GM12865 (cell line): Measurements from ENCODE around the gene GNG2.

ENCODE experiments used
- DNase-seq: peaks from one replicate; pipeline ENCODE4 v3.0.0; 2010; ENCODE audit warnings: low read depth
- H3K4me3 ChIP-seq: 2 replicates; pipeline ENCODE4 v1.5.1; 2011; ENCODE audit warnings: mild to moderate bottlenecking, low read depth, low read length, control low read depth
- CTCF ChIP-seq: IDR thresholded peaks from 2 replicates; pipeline ENCODE4 v1.5.1; 2011; ENCODE audit warnings: low read length, control low read depth, low read depth, inconsistent platforms; ENCODE audit not compliant: insufficient read depth; ENCODE audit errors: missing control alignments

GNG2 gene

GRCh38 chr14:52005625-52006024 lies 145.2 kb downstream of the GNG2 start:
- DNase-seq = no peak
- no peak for TF ChIP-seq CTCF
- H3K4me3 ChIP-seq = no peak overlapping the region

- no peak for TF ChIP-seq CTCF
- no peak for DNase-seq
- no peak overlapping the region for H3K4me3 ChIP-seq
These were observed 145.9 kb downstream of the GNG2 start for GRCh38 chr14:52006361-52006760.

- no peak for DNase-seq
- TF ChIP-seq CTCF = no peak
- no peak overlapping the region for H3K4me3 ChIP-seq
These were observed 146.8 kb downstream of the GNG2 start for GRCh38 chr14:52007211-52007610.

GRCh38 chr14:52007637-52008036 lies 147.2 kb downstream of the GNG2 start:
- no peak for TF ChIP-seq CTCF
- no peak overlapping the region for H3K4me3 ChIP-seq

GRCh38 chr14:52008136-52008535 lies 147.7 kb downstream of the GNG2 start:
- DNase-seq = no peak
- no peak overlapping the region for H3K4me3 ChIP-seq
- no peak for TF ChIP-seq CTCF

More at GRCh38 chr14:52007637-52008036, 147.2 kb downstream of the GNG2 start:
- DNase-seq = no peak

- no peak overlapping the region for H3K4me3 ChIP-seq
- TF ChIP-seq CTCF = no peak
- no peak for DNase-seq
These were observed 149.8 kb downstream of the GNG2 start for GRCh38 chr14:52010173-52010693.

- TF ChIP-seq CTCF = no peak
- DNase-seq = no peak
- H3K4me3 ChIP-seq = no peak overlapping the region
These were observed 151.1 kb downstream of the GNG2 start for GRCh38 chr14:52011523-52011922.
